Measurements from ENCODE around the gene CDR2L.
"Not testable (repeated sequence)": the region's sequence is repeated elsewhere in the genome, so short reads cannot be mapped to it uniquely, and the experiment has no call there.

CDR2L gene

DNA sequence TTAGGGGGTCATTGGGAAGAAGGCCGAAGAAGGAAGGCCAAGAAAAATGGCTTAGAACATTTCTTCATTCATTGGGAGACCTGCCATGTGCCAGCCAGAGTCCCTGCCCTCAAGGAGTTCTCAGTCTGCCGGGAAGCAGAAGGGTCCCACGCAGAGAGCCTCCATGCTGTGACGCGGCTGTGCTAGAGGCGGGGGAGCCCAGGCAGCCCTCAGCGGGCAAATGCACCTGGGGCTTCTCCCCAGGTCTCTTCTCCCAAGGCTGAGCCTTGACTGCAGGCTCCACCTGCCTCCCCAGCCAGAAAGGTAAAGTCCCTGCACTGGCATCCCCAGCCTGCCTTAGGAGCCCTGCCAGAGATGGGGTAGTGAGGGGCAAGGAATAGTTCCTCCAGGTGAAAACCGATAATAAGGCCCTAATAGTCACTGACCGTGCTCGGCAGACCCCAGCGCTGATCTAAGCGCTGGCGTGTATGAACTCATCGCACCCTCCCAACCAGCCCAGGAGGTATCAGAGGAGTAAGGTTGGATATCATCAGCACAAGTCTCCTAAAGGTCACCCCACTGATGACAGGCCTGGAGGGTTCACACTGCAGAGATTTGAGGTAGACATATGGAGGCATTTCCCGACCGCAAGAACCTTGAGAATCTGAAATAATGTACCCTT is 6.0 kb upstream of the CDR2L start:
- no peak for DNase-seq (ENCODE audit: low read depth in 1 of 2, low spot score in 1 of 2)

DNA sequence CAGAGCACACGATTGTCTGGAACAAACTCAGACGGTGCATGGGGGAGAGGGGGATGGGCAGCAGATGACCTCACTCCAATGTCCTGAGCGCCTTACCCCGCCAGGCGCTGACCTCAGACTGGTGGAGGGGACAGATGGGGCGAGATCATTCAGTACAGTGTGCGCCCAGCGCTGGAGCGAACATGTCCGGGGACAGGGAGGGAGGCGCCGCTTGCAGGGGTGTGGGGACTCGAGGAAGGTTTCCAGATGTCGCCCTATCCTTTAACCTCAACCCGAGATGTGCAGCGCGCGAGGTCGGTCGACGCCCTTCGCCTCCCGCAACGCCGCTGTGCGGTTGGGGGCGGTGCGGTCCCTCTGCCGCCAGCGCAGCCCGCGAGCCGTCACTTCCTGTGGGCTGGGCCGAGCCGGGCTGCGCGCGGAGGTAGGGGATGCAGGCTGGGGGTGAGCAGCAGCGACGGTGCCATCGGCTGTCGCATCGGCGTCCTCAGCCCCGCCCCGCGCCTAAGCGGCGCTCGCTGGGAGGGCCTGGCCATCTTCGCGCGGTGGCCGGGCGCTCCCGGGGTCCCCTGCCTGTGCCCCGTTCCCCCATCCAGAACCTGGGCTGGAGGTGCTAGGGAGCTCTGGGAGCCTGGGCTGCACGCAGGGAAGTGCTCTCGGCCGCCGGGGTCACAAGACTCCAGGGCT is 5.3 kb upstream of the CDR2L start:
- DNase-seq (ENCODE audit: low read depth in 1 of 2, low spot score in 1 of 2) = peak; percentile 55 to 62

DNA sequence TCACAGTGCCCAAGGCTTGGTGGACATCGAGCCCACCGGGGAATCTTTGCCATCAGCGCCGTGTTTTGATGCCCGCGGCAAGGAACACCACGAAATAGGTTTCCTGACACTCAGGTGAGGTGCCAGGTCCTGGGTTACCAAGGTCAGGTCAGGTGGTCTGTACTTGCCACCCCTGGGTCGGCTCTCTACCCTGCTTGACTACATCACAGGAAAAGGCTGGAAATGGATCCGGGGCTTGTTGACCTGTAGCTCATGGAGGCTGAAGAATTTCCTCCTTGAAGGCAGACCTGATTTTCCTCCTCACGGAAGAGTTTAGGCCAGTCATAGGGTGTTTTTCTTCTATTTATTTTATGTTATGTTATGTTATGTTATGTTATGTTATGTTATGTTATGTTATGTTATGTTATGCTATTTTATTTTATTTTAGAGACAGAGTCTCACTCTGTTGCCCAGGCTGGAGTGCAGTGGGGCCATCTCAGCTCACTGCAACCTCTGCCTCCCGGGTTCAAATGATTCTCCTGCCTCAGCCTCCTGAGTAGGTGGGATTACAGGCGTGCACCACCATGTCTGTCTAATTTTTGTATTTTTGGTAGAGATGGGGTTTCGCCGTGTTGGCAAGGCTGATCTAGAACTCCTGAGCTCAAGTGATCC is 4.6 kb upstream of the CDR2L start:
- DNase-seq (ENCODE audit: low read depth in 1 of 2, low spot score in 1 of 2) = not testable (repeated sequence)

DNA sequence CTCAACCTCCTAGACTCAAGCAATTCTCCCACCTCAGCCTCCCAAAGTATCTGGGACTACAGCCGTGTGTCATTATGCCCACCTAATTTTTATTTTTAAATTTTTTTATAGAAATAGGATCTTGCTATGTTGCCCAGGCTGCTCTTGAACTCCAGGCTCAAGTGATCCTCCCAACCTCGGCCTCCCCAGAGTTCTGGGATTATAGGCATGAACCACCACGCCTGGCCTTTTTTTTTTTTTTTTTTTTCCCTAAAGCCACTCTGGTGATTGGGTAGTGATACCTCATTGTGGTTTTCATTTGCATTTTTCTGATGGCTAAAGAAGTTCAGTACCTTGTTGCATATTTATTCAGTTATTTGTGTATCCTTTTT is 1.2 kb upstream of the CDR2L start:
- no peak for DNase-seq (ENCODE audit: low read depth in 1 of 2, low spot score in 1 of 2)

DNA sequence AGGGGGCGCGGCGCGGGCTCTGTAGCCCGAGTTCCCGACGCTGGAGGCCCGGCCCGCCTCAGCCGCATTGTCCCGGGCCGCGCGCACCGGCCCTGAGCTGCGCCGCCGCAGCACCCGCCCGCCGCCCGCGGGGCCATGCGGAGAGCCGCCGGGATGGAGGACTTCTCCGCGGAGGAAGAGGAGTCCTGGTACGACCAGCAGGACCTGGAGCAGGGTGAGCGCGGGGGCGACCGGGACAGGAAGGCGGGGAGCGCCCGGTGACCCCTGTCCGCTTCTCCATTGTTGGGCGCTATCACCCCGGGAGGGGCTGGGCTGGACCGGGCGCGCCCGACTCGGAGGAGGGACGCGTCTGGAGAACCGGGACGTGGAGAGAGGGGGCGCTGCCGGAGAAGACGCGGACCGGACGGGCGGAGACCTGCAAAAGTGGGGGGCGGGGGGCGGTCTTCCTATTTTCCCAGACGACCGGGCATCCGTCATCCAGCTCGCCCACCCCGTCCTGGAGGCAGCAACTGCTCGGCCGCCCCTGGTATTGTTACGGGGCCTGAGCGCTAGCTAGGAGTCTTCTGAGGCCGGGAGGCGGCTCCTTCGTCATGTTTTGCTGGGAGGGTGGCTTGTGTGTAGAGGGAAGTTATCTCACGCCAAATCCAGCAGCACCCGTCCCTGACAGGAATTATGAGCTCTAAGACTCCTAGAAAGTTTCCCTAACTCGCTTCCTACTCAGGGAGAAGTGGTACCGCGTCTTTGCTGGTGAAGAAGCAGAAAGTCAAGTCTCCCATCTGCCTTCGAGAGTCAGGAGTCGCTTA is 678 bp downstream of the CDR2L start:
- no peak for DNase-seq (ENCODE audit: low read depth in 1 of 2, low spot score in 1 of 2)

DNA sequence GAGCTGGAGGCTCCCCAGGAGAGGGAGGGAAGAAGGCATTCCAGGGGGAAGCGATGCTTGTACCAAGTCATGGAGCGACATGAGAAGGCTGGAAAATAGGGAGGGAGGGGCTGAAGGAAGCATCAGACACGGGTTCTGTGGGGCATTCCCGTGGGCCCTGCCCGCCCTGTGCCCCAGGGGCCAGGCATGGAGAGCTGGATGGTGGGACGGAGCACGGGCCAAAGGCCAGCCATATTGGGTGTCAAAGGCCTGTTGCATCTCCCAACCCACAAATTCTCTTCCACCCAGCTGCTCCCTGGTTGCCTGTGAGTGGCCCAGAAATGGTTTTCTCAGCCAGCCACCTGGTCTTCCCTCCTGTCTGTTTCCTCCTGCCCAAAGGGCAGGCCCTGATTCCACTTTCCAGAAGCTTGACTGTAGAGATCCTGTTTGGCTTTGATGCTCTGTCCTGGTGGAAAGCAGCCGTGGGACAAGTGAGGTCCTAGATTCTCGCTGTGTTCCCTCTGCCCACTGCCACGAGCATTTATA is 3.2 kb downstream of the CDR2L start:
- DNase-seq (ENCODE audit: low read depth in 1 of 2, low spot score in 1 of 2) = no peak

DNA sequence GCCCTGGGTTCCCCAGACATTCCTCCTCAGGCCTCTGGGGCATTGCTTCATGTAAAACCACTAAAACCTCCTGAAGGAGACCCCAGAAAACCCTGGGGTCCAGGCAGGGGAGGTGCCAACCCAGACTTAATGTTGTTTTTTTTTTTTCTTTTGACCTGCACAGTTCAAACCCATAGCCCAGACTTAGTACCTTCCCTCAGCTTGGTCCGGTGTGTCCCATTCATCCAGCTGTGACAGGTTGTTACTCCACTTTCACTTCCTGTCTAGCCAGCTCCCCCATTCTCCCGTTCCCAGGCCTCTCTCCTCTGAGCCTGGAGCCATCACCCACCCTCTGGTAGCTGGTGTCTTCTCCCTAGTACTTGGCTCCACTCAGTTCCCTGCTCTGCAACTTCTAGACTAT is 4.8 kb downstream of the CDR2L start:
- DNase-seq (ENCODE audit: low read depth in 1 of 2, low spot score in 1 of 2) = no peak

DNA sequence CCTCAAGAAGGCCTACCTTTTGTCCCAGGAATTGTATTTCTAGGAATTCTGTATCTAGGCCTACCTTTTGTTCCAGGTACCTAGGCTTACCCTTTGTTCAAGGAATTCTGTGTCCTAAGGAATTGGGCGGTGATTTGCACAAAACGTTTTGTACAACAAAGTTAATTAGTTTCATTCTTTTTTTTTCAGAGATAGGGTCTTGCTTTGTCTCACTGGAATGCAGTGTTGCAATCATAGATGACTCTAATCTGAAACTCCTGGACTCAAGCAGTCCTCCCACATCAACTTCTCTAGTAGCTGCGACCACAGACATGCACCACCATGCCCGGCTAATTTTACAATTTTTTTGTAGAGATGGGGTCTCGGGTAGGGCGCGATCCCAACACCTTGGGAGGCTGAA is 7.0 kb downstream of the CDR2L start:
- no peak for DNase-seq (ENCODE audit: low read depth in 1 of 2, low spot score in 1 of 2)

DNA sequence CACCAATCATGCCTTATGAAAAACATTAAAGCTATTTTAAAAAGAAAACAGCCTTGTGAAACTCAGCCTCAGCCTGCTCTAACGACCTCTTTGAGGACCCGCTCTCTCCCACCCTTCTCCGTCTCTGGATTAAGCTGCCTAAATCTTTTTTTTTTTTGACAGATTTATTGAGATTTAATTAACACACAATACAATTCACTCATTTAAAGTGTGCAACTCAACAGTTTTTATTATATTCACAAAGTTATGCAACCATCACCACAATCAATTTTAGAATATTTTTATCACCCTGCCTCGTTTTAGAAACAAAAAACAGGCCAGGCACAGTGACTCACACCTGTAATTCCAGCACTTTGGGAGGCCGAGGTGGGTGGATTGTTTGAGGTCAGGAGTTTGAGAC is 8.4 kb downstream of the CDR2L start:
- DNase-seq (ENCODE audit: low read depth in 1 of 2, low spot score in 1 of 2) = no peak

DNA sequence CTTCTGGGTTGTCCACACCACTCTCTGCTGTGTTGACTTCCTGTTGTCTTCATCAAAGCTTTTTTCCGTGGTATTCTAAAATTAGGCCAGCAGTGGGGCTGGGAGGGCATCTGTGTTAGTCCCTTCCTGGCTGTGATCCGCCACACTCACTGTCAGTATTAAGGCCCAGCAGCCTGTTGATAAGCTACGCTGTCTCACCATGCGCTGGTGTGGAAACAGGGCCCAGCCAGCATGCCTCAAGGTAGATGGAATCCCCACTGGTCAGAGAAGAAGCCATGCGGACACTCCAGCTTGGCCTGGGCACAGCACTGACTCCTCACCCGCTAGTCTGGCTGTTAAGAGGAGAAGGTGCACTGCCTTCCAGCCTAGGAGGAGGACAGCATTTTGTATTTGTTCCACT is 11.4 kb downstream of the CDR2L start:
- DNase-seq (ENCODE audit: low read depth in 1 of 2, low spot score in 1 of 2) = no peak

DNA sequence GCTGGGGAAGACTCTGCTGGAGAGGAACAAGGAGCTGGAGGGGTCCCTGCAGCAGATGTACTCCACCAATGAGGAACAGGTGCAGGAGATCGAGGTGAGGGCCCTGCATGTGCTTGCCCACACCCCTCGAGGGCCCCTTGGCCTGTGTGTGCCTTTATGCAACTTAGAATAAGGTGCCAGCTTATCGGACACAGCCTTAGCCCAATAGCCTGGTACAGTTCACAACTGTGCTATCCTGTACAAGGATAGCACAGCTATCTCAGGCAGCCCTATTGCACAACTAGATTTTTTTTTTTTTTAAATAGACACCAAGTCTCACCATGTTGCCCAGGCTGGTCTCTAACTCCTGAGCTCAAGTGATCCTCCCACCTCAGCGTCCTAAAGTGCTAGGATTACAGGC is 12.1 kb downstream of the CDR2L start:
- DNase-seq (ENCODE audit: low read depth in 1 of 2, low spot score in 1 of 2) = no peak

DNA sequence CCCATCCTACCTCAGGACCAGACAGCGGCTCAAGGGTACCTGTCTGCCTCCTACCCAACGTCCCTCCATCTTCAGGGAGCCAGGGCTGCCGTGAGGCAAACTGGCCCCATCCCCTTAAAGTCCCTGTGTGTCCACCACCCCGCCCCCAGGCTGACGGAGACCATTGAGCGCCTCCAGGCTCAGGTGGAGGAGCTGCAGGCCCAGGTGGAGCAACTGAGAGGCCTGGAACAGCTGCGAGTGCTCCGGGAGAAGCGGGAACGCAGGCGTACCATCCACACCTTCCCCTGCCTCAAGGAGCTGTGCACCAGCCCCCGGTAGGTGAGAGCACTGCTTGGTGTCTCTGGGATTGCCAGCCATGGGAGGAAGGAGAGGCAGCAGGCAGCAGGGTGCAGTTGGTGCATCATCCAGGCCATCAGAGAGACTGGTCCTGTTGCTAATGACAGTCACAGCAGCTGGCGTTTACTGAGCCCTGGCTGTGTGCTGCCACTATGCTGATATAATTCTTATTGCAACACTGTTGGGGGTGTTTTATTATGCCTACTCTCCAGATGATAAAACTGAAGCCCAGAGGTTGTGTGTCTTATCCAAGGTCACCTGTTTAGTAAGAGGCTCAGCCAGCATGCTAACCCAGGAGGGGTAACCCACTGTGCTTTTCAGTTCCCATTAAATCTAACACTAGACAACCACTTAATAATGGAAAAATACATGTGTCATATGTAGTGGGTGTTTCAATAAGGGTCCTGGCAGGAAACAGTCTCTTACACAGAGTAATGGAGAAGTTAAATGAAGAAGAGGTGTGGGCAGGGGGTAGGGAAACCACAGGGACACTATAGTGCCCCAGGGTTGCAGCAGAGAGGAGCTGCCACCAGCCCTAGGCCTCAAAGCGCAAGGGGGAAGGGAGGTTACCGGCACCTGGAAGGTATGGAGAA is 14.7 kb downstream of the CDR2L start:
- DNase-seq (ENCODE audit: low read depth in 1 of 2, low spot score in 1 of 2) = no peak

DNA sequence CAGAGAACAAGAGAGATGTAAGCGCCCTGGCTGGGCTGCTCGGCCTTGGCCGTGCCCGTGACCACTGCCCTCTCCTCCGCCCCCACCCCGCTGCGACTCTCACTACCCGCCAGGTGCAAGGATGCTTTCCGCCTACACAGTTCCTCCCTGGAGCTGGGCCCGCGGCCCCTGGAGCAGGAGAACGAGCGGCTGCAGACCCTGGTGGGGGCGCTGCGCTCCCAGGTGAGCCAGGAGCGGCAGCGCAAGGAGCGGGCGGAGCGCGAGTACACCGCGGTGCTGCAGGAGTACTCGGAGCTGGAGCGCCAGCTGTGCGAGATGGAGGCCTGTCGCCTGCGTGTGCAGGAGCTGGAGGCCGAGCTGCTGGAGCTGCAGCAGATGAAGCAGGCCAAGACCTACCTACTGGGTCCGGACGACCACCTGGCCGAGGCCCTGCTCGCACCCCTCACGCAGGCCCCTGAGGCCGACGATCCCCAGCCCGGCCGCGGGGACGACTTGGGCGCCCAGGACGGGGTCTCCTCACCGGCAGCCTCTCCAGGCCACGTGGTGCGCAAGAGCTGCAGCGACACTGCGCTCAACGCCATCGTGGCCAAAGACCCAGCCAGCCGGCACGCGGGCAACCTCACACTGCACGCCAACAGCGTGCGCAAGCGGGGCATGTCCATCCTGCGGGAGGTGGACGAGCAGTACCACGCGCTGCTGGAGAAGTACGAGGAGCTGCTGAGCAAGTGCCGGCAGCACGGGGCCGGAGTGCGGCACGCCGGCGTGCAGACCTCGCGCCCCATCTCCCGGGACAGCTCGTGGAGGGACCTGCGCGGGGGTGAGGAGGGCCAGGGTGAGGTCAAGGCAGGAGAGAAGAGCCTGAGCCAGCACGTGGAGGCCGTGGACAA is 15.9 kb downstream of the CDR2L start:
- DNase-seq (ENCODE audit: low read depth in 1 of 2, low spot score in 1 of 2) = no peak

DNA sequence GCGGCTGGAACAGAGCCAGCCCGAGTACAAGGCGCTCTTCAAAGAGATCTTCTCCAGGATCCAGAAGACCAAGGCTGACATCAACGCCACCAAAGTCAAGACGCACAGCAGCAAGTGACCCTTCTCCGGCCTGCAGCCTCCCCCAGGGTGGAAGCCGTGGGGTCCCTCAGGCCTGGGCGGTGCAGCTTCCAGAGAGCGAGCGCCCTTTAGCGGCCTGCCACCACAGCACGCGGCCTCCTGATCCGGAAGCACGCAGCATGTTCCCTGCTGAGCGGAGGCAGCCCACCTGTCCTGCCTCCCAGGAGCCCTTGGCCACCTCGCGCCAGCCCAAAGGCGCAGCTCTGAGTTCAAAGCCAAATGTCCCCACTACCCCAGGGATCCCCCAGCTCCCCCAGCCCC is 16.5 kb downstream of the CDR2L start:
- no peak for DNase-seq (ENCODE audit: low read depth in 1 of 2, low spot score in 1 of 2)

DNA sequence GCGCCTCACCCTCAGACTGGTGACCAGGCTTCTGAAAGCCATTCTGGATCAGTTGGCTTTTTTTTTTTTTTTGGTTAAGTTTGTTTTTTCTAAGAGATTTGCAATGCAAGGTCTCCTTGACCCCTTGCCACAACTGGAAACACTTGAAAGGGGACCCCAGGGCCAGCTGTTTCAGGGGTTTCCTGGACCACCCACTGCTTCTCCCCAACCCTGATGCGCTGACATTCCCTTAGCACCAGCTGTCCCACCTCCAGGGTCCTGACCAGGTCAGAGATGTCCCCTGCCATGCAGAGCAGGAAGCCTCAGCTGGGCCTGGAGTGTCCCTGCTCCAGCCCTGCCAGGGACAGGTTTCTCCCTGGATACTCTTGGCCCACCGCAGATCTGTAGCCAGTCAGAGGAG is 16.9 kb downstream of the CDR2L start:
- DNase-seq (ENCODE audit: low read depth in 1 of 2, low spot score in 1 of 2) = no peak

DNA sequence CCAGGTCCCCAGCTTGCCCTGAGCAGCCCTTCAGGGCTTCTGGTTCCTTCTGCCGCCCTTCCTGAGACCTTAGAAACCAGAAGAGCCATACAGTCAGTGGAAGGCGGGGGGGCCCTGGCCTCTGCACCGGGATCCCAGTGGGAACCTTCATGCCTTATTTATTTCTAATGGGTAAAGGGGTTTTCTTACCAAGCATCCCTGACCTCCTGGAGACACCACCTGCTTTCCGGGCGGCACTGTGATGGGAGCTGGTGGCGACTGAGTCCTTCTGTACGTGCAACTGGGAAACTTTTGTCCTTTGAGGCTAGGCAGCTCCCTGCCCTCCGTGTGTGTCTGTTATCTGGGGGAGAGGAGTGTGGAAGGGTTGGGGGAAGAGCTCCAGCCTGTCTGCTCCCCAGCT is 17.9 kb downstream of the CDR2L start:
- no peak for DNase-seq (ENCODE audit: low read depth in 1 of 2, low spot score in 1 of 2)

DNA sequence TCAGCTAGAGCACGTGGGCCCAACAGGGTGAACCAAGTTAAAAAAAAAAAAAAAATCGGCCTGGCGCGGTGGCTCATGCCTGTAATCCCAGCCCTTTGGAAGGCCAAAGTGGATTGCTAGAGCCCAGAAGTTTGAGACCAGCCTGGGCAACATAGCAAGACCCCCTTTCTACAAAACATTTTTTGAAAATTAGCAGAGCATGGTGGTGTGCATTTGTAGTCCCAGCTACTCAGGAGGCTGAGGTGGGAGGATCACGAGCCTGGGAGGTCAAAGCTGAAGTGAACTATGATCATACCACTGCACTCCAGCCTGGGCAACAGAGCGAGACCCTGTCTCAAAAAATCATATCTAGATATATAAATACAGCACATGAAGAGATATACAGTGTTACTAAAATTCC is 18.7 kb downstream of the CDR2L start:
- not testable (repeated sequence) for DNase-seq (ENCODE audit: low read depth in 1 of 2, low spot score in 1 of 2)

DNA sequence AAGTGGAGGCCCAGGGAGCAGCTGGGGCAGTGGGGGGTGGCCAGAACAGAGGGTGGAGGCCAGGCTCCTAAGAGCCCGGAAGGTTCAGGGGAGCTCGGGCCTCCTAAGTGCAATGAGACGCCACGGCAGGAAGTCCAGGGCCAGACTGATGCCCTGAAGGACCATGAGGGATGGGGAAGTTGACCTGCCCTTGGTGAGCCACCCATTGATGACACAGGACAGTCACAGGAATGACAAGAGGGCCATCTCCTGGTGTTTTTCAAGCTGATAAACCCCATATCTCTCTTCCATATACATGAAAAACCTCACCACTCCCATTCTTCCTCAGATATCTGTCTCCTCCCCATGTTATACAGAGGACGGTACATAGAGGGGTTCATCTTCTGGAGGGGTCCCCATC is 19.2 kb downstream of the CDR2L start:
- DNase-seq (ENCODE audit: low read depth in 1 of 2, low spot score in 1 of 2) = no peak

DNA sequence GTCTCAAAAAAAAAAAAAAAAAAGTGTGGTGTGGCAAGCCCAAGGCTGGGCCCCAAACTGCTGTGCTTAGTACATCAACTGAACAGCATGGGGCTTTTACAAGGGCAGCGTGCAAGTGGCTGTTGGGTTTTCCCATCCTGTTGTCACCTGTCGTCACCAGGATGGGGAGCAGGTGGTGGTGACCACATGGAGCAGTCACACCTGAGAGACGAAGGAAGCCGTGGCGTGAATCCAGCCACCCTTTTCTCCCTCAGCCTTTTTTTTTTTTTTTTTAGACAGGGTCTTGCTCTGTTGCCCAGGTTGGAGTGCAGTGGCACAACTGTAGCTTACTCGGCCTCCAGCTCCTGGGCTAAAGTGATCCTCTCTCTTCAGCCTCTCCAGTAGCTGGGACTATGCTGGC is 20.9 kb downstream of the CDR2L start:
- no peak for DNase-seq (ENCODE audit: low read depth in 1 of 2, low spot score in 1 of 2)

Data from stimulated activated CD4-positive, alpha-beta T cell treated with anti-CD3 and anti-CD28 coated beads, Interleukin-15, amount 100 ng/mL, for 1 hour (primary cell).